Testis (tissue), 2 donors: ENCODE measurements around the gene SDK2.

Experiments
- CTCF ChIP-seq, 3 experiments: fragments of 450-650 bp in 2 of 3; fragments of 200-600 bp in 1 of 3; sonication (generic) in 1 of 3; IDR thresholded peaks; one replicate each; pipeline ENCODE4 v1.5.1; 2016 to 2019; ENCODE audit warnings: antibody characterized with exemption in 3 of 3, mild to moderate bottlenecking in 2 of 3, moderate library complexity in 1 of 3
- POLR2A ChIP-seq: fragments of 450-650 bp; IDR thresholded peaks from one replicate; pipeline ENCODE4 v1.6.1; 2017; ENCODE audit warnings: antibody characterized with exemption, mild to moderate bottlenecking, moderate library complexity

- TF ChIP-seq CTCF (IDR thresholded peaks at IDR 0.05) (no peak), POLR2A (no peak)
Observed at GRCh38 chr17:73604476-73604875, 39.8 kb downstream of the SDK2 start.
